ENCODE results near the gene HLA-DOA.

The HLA-DOA gene

GRCh38 chr6:32971581-32972352, 37.6 kb downstream of the HLA-DOA start (continued):
- TF ChIP-seq KLF17 (tag by site-specific recombination; IDR thresholded peaks at IDR 0.05): peak; percentile 91
- no peak for TF ChIP-seq ZNF529 (tag by site-specific recombination; IDR thresholded peaks at IDR 0.05; ENCODE audit: insufficient replicate concordance)
- 0 out of 2 replicates have a peak, but pooled peaks have one; percentile 12 for TF ChIP-seq ZSCAN4 (tag by site-specific recombination; IDR thresholded peaks at IDR 0.05)
- no peak for TF ChIP-seq ZNF416 (tag by site-specific recombination; IDR thresholded peaks at IDR 0.05)
- TF ChIP-seq ZNF580 (tag by site-specific recombination; IDR thresholded peaks at IDR 0.05): no peak; the same call in 1 of the 2 replicates
- TF ChIP-seq SCRT2 (tag by site-specific recombination; IDR thresholded peaks at IDR 0.05): no peak
- peak; percentile 63; the same call in 1 of the 2 replicates for TF ChIP-seq ZNF558 (tag by site-specific recombination; IDR thresholded peaks at IDR 0.05)
- TF ChIP-seq ZNF621 (tag by site-specific recombination; IDR thresholded peaks at IDR 0.05): no peak
- TF ChIP-seq ZNF335 (tag by site-specific recombination; conservative IDR thresholded peaks at IDR 0.05): 0 out of 2 replicates have a peak, but pooled peaks have one; percentile 18
- TF ChIP-seq ZNF560 (tag by site-specific recombination; IDR thresholded peaks at IDR 0.05; ENCODE audit: borderline replicate concordance): no peak
- no peak for TF ChIP-seq ZNF585B (tag by site-specific recombination; IDR thresholded peaks at IDR 0.05)
- TF ChIP-seq ZNF76 (tag by site-specific recombination; IDR thresholded peaks at IDR 0.05; ENCODE audit: borderline replicate concordance, low read depth): peak; percentile 57; the same call in 1 of the 2 replicates
- TF ChIP-seq ZNF175 (tag by site-specific recombination; IDR thresholded peaks at IDR 0.05): no peak
- no peak for TF ChIP-seq ZNF274 (IDR thresholded peaks at IDR 0.05; ENCODE audit: low read length)
- no peak for TF ChIP-seq ZNF274 (tag by site-specific recombination; IDR thresholded peaks at IDR 0.05; ENCODE audit: borderline replicate concordance)
- TF ChIP-seq ZBTB44 (tag by site-specific recombination; IDR thresholded peaks at IDR 0.05): peak; percentile 52
- TF ChIP-seq ZNF426 (tag by site-specific recombination; IDR thresholded peaks at IDR 0.05): no peak
- TF ChIP-seq, protein P1, sequence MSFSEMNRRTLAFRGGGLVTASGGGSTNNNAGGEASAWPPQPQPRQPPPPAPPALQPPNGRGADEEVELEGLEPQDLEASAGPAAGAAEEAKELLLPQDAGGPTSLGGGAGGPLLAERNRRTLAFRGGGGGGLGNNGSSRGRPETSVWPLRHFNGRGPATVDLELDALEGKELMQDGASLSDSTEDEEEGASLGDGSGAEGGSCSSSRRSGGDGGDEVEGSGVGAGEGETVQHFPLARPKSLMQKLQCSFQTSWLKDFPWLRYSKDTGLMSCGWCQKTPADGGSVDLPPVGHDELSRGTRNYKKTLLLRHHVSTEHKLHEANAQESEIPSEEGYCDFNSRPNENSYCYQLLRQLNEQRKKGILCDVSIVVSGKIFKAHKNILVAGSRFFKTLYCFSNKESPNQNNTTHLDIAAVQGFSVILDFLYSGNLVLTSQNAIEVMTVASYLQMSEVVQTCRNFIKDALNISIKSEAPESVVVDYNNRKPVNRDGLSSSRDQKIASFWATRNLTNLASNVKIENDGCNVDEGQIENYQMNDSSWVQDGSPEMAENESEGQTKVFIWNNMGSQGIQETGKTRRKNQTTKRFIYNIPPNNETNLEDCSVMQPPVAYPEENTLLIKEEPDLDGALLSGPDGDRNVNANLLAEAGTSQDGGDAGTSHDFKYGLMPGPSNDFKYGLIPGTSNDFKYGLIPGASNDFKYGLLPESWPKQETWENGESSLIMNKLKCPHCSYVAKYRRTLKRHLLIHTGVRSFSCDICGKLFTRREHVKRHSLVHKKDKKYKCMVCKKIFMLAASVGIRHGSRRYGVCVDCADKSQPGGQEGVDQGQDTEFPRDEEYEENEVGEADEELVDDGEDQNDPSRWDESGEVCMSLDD (tag by site-specific recombination; IDR thresholded peaks at IDR 0.05): peak; percentile 46; the same call in 1 of the 2 replicates
- no peak for TF ChIP-seq ZNF561 (tag by site-specific recombination; IDR thresholded peaks at IDR 0.05; ENCODE audit: borderline replicate concordance)
- no peak for TF ChIP-seq ZNF544 (tag by site-specific recombination; IDR thresholded peaks at IDR 0.05)
- TF ChIP-seq, protein P2, sequence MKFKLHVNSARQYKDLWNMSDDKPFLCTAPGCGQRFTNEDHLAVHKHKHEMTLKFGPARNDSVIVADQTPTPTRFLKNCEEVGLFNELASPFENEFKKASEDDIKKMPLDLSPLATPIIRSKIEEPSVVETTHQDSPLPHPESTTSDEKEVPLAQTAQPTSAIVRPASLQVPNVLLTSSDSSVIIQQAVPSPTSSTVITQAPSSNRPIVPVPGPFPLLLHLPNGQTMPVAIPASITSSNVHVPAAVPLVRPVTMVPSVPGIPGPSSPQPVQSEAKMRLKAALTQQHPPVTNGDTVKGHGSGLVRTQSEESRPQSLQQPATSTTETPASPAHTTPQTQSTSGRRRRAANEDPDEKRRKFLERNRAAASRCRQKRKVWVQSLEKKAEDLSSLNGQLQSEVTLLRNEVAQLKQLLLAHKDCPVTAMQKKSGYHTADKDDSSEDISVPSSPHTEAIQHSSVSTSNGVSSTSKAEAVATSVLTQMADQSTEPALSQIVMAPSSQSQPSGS (tag by site-specific recombination; IDR thresholded peaks at IDR 0.05; ENCODE audit: low read depth): peak; percentile 100
- no peak; the same call in 1 of the 2 replicates for TF ChIP-seq SALL2 (tag by site-specific recombination; IDR thresholded peaks at IDR 0.05; ENCODE audit: borderline replicate concordance)
- TF ChIP-seq, protein P3, sequence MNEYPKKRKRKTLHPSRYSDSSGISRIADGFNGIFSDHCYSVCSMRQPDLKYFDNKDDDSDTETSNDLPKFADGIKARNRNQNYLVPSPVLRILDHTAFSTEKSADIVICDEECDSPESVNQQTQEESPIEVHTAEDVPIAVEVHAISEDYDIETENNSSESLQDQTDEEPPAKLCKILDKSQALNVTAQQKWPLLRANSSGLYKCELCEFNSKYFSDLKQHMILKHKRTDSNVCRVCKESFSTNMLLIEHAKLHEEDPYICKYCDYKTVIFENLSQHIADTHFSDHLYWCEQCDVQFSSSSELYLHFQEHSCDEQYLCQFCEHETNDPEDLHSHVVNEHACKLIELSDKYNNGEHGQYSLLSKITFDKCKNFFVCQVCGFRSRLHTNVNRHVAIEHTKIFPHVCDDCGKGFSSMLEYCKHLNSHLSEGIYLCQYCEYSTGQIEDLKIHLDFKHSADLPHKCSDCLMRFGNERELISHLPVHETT (tag by site-specific recombination; IDR thresholded peaks at IDR 0.05): peak; percentile 77; the same call in 1 of the 2 replicates
- no peak for TF ChIP-seq ZNF549 (tag by site-specific recombination; IDR thresholded peaks at IDR 0.05)
- TF ChIP-seq BCL11B (tag by site-specific recombination; IDR thresholded peaks at IDR 0.05; ENCODE audit: low read depth): peak; percentile 42; the same call in 1 of the 2 replicates
- TF ChIP-seq TCF7L2 (IDR thresholded peaks at IDR 0.05; ENCODE audit: borderline replicate concordance, low read depth, low read length): no peak
- TF ChIP-seq KLF9 (tag by site-specific recombination; IDR thresholded peaks at IDR 0.05; ENCODE audit: low read depth): peak; percentile 96
- TF ChIP-seq ZBTB6 (tag by site-specific recombination; IDR thresholded peaks at IDR 0.05): peak; percentile 39
